Measurements from ENCODE around the gene METTL14. TPM values are rescaled to one million over a fixed set of nuclear protein-coding genes. Genes with fewer than 3 reads are reported as not detected.

Gene METTL14
- total RNA-seq, 1 experiment from 2014 or later: 51.1 TPM

DNA sequence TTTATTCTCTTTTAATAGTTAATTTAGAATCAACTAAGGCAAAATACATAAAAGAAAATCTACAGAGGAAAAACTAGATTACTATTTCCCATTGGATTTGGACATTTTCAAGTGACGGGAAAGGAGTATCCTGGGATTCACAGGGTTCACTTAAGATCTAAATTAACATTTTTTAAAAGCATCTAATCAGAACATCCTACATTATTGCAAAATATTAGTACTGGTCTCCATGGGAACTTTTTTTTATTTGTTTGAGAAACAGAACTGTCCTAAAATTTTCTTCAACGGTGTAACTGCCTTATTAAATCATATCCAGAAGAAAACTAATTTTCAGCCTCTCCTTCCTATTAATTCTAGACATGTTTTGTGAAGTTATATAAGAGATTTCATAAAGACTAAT, 69.7 kb downstream of the METTL14 start:
- H3K4me1 Mint-ChIP-seq: peaks cover 20% of the 10 kb centered on the region
- ChIA-PET POLR2A (no interaction called here), CTCF (no interaction called here)
- H3K36me3 Mint-ChIP-seq: peaks cover 19% of the 10 kb centered on the region
- no peaks in the 10 kb centered on the region for H3K9me3 Mint-ChIP-seq
- no peaks in the 10 kb centered on the region for H3K27me3 Mint-ChIP-seq (ENCODE audit: low read depth)
- H3K27ac Mint-ChIP-seq: peak overlapping the region; percentile 65; the same call in 1 of the 2 replicates
- no peak for TF ChIP-seq ZNF317 (CRISPR knock-in tag; IDR thresholded peaks at IDR 0.05; ENCODE audit: borderline replicate concordance, low read depth)
- TF ChIP-seq, protein P1, sequence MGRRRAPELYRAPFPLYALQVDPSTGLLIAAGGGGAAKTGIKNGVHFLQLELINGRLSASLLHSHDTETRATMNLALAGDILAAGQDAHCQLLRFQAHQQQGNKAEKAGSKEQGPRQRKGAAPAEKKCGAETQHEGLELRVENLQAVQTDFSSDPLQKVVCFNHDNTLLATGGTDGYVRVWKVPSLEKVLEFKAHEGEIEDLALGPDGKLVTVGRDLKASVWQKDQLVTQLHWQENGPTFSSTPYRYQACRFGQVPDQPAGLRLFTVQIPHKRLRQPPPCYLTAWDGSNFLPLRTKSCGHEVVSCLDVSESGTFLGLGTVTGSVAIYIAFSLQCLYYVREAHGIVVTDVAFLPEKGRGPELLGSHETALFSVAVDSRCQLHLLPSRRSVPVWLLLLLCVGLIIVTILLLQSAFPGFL (CRISPR knock-in tag; IDR thresholded peaks at IDR 0.05; ENCODE audit: borderline replicate concordance): no peak
- TF ChIP-seq ZBTB21 (CRISPR knock-in tag; IDR thresholded peaks at IDR 0.05; ENCODE audit: borderline replicate concordance): no peak
- no peak for TF ChIP-seq ELF4 (CRISPR knock-in tag; IDR thresholded peaks at IDR 0.05; ENCODE audit: low read depth)
- TF ChIP-seq, protein P2, sequence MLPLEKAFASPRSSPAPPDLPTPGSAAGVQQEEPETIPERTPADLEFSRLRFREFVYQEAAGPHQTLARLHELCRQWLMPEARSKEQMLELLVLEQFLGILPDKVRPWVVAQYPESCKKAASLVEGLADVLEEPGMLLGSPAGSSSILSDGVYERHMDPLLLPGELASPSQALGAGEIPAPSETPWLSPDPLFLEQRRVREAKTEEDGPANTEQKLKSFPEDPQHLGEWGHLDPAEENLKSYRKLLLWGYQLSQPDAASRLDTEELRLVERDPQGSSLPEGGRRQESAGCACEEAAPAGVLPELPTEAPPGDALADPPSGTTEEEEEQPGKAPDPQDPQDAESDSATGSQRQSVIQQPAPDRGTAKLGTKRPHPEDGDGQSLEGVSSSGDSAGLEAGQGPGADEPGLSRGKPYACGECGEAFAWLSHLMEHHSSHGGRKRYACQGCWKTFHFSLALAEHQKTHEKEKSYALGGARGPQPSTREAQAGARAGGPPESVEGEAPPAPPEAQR (CRISPR knock-in tag; IDR thresholded peaks at IDR 0.05): no peak
- TF ChIP-seq, protein P3, sequence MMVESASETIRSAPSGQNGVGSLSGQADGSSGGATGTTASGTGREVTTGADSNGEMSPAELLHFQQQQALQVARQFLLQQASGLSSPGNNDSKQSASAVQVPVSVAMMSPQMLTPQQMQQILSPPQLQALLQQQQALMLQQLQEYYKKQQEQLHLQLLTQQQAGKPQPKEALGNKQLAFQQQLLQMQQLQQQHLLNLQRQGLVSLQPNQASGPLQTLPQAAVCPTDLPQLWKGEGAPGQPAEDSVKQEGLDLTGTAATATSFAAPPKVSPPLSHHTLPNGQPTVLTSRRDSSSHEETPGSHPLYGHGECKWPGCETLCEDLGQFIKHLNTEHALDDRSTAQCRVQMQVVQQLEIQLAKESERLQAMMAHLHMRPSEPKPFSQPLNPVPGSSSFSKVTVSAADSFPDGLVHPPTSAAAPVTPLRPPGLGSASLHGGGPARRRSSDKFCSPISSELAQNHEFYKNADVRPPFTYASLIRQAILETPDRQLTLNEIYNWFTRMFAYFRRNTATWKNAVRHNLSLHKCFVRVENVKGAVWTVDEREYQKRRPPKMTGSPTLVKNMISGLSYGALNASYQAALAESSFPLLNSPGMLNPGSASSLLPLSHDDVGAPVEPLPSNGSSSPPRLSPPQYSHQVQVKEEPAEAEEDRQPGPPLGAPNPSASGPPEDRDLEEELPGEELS (CRISPR knock-in tag; IDR thresholded peaks at IDR 0.05): no peak
- TF ChIP-seq, protein P4, sequence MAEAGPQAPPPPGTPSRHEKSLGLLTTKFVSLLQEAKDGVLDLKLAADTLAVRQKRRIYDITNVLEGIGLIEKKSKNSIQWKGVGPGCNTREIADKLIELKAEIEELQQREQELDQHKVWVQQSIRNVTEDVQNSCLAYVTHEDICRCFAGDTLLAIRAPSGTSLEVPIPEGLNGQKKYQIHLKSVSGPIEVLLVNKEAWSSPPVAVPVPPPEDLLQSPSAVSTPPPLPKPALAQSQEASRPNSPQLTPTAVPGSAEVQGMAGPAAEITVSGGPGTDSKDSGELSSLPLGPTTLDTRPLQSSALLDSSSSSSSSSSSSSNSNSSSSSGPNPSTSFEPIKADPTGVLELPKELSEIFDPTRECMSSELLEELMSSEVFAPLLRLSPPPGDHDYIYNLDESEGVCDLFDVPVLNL (CRISPR knock-in tag; IDR thresholded peaks at IDR 0.05; ENCODE audit: borderline replicate concordance, low read depth): no peak
- TF ChIP-seq TEAD1 (CRISPR knock-in tag; IDR thresholded peaks at IDR 0.05): no peak
- TF ChIP-seq ZNF138 (CRISPR knock-in tag; conservative IDR thresholded peaks at IDR 0.05): no peak
- H3K4me3 Mint-ChIP-seq: no peak overlapping the region
- ATAC-seq (no peak), DNase-seq (ENCODE audit: low spot score) (no peak)

DNA sequence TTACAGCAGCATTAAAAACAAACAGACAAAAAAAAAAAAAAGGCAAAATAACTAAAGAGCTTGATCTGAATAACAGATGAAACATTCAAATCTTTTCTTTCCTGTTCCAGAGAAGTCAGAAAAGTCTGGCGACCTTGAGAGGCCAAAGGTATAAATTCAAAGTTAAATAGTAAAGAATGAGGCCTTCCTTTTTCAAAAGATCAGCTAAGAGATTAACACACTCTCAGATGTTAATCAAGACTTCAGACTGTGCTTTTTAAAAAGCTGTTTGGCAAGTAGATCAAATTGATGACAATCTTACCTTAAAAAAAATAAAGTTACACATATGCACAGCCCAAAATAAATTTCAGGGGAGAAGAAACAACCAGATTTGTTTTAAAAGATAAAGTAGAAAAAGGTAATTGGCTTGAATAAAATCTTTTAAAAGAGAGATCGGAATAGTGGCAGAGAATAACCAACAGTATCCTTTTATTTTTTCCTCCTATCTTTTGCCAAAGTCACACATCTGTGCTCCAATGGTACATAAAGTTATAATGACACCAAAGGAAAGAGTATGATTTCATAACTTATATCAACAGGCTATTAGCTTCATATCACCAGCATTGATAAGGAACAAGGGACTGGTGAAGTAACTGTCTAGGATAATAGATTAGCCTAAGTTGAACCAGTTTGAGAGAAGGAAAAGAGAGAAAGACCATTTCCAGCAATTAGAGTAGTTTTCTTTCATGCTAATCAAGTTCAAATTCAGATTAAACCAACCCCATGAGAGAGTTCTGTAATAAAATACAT, 70.4 kb downstream of the METTL14 start:
- ChIA-PET CTCF (interaction anchor here (0.6 to 1.5 kb wide), 2 partner anchors 109 to 402 kb away, joined by 3 to 5 read pairs; no protein-coding TSS in a partner anchor), POLR2A (no interaction called here)
- Mint-ChIP-seq H3K27ac (peak overlapping the region; percentile 66), H3K4me3 (no peak overlapping the region), H3K4me1 (peaks cover 20% of the 10 kb centered on the region), H3K27me3 (ENCODE audit: low read depth) (no peaks in the 10 kb centered on the region), H3K9me3 (no peaks in the 10 kb centered on the region), H3K36me3 (peaks cover 17% of the 10 kb centered on the region)
- no peak for ATAC-seq
- no peak for TF ChIP-seq GABPB1 (CRISPR knock-in tag; IDR thresholded peaks at IDR 0.05)
- no peak for TF ChIP-seq ZNF263 (CRISPR knock-in tag; IDR thresholded peaks at IDR 0.05; ENCODE audit: low read depth)
- no peak for TF ChIP-seq NR1H2 (CRISPR knock-in tag; IDR thresholded peaks at IDR 0.05)
- TF ChIP-seq, protein P5, sequence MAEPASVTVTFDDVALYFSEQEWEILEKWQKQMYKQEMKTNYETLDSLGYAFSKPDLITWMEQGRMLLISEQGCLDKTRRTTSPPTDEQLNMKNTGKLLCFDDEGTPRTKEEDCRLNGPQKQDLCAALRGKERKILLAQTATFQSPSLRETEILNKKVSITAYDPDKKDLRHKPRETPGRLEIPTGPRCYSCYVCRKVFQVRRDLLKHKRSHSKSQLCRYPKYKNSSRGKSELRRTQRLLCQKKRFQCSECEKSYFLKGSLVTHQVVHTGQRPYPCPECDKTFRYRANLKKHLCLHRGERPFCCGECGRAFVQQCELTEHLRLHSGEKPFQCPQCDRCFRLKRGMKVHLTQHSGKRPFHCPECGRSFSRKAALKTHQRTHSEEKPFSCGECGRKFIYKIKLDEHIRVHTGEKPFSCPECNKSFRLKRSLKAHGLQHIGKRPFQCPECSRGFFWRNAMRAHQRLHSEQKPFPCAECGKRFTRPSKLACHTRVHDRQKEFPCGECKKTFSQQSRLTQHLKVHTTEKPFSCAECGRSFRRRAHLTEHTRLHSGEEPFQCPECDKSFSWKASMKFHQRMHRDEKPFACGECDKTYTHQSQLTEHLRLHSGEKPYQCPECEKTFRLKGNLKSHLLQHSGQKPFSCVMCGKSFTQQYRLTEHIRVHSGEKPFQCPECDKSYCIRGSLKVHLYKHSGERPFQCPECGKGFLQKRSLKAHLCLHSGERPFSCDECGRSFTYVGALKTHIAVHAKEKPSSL (CRISPR knock-in tag; conservative IDR thresholded peaks at IDR 0.05): no peak
- TF ChIP-seq, protein P6, sequence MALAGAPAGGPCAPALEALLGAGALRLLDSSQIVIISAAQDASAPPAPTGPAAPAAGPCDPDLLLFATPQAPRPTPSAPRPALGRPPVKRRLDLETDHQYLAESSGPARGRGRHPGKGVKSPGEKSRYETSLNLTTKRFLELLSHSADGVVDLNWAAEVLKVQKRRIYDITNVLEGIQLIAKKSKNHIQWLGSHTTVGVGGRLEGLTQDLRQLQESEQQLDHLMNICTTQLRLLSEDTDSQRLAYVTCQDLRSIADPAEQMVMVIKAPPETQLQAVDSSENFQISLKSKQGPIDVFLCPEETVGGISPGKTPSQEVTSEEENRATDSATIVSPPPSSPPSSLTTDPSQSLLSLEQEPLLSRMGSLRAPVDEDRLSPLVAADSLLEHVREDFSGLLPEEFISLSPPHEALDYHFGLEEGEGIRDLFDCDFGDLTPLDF (CRISPR knock-in tag; IDR thresholded peaks at IDR 0.05): no peak
- TF ChIP-seq, protein P7, sequence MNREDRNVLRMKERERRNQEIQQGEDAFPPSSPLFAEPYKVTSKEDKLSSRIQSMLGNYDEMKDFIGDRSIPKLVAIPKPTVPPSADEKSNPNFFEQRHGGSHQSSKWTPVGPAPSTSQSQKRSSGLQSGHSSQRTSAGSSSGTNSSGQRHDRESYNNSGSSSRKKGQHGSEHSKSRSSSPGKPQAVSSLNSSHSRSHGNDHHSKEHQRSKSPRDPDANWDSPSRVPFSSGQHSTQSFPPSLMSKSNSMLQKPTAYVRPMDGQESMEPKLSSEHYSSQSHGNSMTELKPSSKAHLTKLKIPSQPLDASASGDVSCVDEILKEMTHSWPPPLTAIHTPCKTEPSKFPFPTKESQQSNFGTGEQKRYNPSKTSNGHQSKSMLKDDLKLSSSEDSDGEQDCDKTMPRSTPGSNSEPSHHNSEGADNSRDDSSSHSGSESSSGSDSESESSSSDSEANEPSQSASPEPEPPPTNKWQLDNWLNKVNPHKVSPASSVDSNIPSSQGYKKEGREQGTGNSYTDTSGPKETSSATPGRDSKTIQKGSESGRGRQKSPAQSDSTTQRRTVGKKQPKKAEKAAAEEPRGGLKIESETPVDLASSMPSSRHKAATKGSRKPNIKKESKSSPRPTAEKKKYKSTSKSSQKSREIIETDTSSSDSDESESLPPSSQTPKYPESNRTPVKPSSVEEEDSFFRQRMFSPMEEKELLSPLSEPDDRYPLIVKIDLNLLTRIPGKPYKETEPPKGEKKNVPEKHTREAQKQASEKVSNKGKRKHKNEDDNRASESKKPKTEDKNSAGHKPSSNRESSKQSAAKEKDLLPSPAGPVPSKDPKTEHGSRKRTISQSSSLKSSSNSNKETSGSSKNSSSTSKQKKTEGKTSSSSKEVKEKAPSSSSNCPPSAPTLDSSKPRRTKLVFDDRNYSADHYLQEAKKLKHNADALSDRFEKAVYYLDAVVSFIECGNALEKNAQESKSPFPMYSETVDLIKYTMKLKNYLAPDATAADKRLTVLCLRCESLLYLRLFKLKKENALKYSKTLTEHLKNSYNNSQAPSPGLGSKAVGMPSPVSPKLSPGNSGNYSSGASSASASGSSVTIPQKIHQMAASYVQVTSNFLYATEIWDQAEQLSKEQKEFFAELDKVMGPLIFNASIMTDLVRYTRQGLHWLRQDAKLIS (CRISPR knock-in tag; IDR thresholded peaks at IDR 0.05; ENCODE audit: borderline replicate concordance): no peak
- no peak for DNase-seq (ENCODE audit: low spot score)

Data from WTC11 (cell line).